Stimulated activated CD8-positive, alpha-beta memory T cell treated with anti-CD3 and anti-CD28 coated beads, Interleukin-12 subunit alpha, Interleukin-12 subunit beta, amount 100 ng/mL, for 24 hours (primary cell): ENCODE measurements around the gene UROS.

Experiments
- DNase-seq: peaks from one replicate; pipeline ENCODE4 v3.0.0-alpha.2; 2020; ENCODE audit errors: extremely low read depth

Gene UROS

DNA sequence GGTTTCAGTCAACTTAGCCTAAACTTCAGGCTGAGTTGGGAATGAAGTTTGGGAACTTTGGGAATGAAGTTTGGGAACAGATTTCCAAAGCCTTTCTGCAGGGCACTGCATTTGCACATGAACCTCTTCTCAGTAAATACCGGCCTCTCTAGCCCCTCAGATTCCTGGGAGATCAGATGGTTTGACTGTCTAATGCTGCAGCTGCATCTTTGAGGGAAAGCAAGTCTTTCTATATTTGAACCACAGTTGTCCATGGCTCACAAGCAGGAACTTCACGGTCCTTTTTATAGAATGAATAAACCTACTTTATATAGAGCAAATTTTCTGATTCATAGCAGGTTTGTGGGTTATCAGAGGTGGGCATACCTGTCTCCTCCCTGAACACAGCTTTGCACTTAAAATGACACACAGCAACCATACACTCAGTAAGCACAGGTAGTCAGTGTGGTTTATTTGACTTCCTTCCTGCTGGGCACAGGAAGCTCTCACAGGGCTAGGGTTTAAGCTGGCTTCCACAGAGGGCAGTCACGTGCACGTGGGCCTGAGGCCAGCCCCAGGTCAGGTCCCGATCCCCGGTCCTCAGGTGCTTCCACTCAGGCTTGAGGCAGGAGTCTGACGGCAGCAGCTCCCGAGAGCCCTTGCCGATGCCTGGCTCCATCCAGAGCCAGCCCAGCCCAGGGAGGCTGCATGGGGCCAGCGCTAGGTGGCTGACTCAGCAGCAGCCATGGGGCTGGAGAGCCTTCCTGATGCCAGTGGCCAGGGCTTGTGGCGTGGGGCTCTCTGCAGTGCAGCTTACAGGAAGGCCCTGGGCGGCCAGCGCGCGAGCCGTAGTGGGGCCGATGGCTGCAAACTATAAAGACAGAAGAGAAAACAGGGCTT lies 34.7 kb downstream of the UROS start:
- DNase-seq = no peak

DNA sequence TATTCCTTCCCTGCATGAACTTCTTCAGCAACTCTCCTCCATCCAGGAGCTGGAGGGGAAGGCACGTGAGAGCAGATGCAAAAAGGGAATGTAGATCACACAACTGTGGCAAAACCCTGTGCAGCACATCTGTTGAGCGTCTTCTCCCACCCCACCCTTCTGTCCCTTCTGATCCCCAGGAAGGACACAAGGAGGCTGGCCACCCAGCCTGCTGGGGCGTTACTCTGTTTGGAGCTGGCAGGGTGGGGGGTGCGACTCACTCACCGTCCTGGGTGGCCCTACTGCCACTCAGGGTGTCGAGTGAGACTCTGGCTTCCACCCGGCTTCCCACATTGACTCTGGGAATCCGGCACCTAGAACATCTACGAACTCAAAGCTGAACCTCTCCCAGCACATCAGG lies 37.3 kb downstream of the UROS start:
- DNase-seq = no peak

DNA sequence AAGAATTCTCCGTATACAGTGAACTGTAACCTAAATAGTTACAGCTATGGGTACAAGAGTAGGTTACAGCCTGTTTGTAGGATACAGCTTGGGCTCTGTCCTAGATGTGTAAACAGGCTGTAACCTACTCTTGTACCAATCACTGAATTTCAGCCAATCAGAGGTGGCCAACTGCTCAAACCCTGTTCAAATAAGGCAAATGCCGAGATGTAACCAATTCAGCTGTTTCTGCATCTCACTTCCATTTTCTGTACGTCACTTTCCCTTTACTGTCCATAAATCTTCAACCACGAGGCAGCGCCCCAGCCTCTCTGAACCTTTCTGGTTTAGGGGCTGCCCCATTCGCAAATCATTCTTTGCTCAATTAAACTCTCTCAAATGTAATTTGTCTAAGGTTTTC lies 39.1 kb downstream of the UROS start:
- DNase-seq = no peak

DNA sequence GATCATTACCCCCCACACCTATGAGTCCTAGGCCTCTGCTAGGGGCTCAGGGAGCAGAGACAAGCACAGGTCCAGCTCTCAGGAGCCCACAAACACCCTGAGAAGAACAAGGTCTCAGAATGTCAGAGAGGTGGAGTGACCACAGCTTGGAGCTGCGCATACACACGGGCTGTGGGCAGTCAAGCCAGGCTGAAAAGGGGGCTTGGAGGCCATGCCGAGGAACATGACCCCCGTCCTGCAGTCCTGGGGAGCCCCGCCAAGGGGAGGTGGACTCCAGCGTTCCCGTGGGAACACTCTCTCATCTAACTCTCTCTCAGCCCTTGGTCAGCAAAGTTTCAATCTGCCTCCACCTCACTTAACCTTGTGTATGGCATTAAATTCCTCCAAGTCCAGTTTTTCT lies 39.6 kb downstream of the UROS start:
- no peak for DNase-seq

DNA sequence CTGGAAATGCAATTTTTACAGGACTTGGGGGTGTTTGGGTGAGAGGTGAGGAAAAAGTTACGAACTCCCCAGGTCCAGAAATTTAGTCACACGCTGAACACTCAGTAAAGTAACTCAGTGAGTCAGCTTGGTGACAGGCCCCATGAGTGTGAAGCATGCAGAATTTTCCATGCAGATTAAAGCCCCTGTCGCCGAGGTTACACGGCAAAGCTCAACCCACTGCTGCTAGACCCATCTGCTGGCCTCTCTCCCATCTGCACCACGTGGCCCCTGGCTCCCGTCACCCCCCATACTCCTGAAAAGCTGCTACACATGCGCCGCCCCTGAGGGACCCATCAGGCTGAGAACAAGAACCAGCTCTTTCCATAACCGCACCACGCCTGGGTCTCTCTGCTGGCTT lies 40.4 kb downstream of the UROS start:
- DNase-seq = no peak

DNA sequence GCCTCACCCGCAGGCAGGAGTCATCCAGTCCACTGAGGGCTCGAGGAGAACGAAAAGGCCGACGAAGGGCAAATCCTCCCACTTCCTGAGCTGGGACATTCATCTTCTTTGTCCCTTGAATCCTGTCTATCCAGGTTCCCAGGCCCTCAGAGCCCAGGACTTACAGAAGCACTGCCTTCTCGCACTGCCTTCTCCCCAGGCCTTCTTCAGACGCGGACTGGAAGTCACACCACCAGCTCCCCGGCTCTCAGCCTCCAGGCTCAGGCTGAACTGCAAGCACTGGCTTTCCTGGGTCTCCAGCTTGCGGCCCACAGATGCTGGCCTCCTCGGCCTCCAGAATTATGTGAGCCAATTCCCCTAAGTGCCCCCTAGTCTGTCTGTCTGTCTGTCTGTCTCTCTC lies 41.0 kb downstream of the UROS start:
- no peak for DNase-seq

DNA sequence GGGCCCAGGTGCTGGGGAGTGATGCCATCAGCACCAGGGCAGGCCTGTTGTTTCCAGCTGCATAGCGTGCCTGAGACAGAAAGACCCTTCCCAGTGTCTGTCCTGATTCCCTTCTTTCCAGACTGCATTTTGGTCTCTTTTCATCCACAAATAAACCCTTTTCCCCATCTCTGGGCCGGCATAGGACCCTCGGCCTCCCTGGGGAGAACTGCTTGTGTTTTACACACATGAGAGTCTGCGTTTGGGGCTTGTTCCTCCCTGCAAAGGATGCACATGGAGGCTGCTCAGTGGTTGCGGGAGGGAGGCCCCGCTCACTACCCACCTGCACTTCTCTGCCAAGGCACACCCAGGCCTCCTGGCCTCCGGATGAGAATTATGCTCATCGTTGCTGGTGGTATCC lies 41.7 kb downstream of the UROS start:
- DNase-seq = no peak

DNA sequence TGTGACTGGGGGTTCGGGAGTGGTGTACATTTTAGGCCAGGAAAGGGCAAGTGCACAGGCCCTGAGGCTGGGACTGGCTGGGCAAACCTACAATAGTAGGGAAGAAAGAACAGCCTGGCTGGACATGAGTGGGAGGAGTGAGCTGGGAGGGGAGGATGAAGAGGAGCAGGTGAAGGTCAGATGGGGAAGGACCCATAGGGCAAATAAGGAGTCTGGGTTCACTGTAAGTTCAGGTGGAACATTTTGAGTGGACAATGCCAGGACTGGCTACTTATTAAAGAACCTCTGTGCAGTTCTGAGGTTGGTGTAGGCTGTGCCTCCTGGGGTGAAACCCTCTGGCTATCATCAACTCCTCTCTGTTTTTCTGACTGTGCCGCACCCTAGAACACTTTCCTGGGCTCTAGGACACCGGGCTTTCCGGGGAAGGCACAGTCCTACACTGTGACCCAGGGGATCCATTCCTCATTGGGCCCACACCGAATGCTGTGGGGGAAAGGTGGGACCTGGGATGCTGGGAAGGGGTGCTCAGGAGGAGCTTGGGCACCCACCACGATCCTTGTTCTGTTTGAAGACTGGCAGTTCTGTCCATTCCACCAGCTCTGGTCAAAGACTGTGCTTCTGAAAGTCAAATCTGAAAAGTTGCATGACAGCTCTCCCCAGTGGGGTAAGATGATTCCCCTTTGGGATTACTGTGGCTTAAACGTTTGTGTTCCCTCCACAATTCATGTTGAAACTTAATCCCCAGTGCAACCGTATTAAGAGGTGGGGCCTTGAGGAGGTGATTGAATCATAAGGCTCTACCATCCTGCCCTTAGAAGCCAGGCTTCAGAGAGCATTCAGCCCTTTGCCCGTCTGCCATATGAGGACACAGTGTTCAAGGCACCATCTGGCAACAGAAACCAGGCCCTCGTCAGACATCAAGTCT lies 43.4 kb downstream of the UROS start:
- no peak for DNase-seq

DNA sequence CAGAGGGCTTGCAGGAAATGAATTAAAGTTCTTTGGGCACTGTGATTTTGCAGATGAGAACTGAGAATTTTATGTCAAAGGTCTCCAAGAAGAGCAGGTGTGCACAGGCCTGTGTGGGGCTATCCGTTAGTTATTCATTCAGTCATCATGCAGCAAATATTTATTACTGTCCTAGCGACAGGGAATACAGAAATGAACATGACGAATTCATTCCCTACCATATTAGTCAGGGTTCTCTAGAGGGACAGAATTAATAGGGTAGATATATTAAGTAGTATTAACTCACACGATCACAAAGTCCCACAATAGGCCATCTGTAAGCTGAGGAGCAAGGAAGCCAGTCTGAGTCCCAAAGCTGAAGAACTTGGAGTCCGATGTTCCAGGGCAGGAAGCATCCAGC lies 44.5 kb downstream of the UROS start:
- no peak for DNase-seq

DNA sequence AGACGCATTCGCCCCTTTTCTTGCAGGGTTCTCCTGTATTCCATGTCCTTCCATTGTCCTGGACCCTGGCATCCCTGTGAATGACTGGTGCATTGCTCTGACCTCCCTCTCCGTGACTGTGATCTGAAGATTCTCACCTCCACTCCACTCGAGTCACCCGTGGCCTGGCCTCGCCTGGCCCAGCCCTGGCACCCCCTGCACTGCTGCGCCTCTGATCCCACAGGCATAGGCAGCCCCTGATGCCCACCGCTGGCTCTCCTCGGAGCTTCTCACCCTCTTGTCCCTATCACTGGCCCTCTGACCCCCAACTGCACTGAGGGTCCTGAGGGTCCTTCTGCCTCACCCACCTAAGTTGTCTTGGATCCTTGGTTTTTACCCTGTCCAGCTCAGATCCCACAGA lies 45.3 kb downstream of the UROS start:
- no peak for DNase-seq

DNA sequence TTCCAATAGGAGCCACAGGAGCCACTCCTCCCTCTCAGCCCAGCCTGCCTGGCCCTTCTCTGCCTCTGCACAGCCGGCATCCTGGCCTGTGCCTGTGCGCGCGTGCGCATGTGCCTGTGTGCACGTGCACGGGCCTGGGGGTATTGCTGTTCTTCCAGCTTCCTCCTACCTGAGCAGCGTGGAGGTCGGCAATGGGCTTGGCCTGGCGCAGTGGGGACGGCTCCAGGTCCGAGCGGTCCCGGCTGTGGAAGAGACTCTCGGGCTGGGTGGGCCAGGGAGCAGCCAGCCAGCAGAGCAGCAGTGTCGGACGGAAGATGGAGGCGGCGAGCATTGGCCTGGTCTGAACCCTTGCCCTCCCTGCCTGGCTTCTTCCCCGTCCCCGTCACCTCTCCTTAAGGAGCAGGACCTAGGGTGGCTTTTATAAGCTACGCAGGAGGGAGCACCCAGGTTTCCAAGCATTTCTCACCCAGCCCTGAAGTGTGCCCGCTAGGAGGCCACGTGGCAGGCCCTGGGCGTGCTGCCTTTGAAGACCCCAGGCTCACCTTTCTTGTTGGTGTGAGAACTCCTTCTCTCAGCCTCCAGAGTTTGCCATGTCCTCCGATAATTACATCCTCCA lies 47.5 kb downstream of the UROS start, which contains the start of gene MMP21:
Gene MMP21, minus strand, starts transcription at position 331 of the 616 bp plus-strand sequence. Its CDS starts 0 bp downstream, at position 331.
- no peak for DNase-seq

DNA sequence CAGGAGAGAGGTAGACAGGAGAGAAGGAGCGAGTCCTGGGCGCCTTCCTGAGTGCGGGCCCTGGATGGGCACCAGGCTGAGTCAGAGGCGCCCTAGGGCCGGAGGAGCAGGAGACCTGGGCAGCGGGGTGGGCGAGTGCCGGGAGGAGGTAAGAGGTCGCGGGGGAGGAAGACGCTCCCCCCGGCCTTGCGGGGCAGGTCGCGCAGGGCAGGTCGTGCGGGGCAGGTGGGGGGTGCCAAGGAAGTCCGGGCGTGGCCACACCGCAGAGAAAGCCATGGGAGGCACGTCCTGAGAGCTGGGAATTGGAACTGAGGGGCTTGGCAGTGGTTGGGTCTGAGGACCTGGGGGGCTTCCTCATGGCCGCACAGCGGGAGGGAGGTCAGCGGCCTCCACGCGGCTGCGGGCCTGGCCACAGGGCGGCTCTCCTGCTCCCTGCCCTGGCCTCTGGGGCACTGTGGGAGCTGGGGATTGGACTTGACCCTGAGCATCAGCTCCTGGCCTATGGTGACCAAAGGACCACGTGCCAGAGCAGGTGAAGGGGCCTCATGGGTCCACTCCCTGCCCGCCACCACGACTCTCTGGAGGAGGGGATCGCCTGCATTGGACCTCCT lies 48.4 kb downstream of the UROS start:
- DNase-seq = no peak

DNA sequence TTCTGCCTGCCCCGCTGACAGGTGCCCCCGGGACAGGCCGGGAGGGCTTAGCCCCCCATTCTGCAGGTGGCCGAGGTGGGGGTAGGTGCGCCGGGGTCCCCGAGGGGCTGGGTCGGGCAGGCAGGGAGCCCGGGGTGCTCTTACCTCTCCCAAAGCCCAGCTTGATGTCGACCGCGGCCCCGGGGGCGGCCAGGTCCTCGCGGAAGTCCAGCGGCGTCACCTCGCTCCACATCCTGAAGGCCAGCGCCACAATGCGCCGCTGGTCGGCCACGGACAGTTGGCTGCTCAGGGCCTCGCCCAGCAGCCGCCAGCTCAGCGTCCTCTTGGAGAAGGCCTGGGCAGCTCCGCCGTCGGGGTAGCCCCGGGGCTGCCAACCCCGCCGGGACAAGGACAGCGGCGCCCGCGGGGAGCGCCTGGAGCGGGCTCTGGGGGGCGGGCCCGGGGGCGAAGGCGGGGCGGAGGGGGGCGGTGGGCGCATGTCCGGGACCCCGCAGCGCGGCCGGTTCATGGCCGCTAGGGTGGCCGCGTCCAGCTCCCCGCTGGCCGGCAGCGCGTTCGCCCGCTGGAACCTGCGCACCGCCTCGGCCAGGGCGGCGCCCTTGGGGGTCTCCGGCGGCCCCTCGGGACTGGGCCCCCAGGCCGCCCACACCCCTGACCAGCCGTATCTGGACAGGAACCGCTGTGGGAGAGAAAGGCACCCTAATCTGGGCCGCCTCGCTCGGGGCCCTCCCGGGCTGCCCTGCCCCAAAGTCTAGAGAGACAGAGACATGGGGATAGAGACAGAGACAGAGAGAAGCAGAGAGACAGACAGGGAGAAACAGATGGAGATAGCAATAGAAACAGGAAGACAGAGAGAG lies 49.1 kb downstream of the UROS start:
- no peak for DNase-seq

DNA sequence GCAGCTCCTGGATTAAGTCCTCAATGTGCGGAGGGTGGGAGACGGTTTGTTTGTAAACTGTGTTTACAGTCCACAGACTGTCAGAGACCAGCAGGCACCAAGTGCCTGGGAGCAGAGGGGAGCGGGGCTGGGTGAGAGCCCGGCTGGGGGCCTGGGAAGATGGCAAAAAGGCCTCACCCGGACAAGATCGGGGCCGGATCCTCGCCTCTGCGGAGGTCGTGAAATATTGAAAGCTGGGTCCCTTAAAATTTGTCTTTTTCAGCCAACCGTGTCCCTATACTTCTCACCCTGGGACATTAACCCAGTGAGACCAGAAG lies 50.2 kb downstream of the UROS start:
- DNase-seq = no peak

DNA sequence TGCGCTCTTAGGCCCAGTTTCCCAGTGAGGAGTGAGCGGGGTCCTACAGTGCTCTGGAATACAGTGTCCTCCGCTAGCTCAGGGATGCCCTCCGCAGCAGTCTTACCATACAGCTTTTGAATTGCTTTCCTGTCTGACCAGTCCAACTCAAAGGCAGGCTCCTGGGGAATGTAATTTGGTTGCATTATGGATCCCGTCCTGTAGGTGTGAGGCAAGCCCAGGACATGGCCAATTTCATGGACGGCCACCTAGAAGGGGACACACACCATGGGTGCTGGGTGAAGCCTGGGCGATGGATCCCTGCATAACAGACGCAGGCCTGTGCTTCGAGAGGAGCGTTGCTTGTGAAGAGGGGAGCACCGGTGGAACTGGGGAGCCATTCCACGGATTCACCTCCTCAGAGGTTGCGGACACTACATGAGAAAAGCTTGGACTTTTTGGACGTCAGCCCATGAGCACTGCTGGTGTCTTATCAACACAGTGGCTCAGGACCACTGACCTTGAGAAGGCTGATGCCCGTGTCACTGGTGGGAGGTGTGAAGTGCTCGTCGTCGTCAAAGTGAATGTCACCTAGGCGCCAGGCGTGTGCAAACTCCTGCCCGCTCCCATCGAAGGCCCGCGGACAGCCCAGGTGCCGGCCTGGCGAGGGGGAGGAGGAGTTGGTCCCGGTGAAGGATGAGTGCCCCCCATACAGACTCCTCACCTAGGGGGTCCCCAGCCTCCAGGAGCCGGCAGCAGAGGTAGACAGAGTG lies 50.8 kb downstream of the UROS start:
- DNase-seq = no peak

DNA sequence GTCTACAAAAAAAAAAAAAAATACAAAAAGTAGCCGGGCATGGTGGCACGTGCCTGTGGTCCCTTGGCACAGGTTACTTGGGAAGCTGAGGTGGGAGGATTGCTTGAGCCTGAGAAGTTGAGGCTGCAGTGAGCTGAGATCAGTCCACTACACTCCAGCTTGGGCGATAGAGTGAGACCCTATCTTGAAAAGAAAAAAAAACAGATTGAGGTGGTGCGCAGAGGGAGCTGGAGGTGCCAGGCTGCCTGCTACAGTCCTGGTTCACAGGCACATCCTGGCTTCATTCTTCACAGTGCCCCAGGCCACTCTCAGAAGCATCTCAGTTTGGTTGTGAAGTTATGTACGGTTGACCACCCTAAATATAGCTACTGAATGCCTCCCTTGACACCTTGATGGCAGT lies 52.2 kb downstream of the UROS start:
- no peak for DNase-seq

DNA sequence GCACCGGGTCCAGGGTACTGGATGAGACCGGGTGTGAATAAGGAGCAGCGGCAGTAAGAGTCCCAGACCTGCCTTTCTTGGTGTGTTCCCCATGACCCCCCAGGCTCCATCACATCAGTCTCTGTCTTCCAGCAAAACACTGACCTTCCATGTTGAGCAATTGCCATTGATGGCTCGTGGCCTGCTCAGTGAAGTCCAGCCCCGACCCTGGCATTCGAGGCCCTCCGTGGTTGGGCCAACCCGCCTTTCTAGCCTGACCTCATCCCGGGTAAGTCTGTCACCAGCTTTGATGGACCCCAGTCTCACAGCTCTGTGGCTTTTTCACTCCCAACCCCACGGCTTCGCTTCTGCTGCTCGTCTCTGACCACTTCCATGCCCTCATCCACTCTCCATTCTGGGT lies 53.9 kb downstream of the UROS start:
- DNase-seq = no peak

DNA sequence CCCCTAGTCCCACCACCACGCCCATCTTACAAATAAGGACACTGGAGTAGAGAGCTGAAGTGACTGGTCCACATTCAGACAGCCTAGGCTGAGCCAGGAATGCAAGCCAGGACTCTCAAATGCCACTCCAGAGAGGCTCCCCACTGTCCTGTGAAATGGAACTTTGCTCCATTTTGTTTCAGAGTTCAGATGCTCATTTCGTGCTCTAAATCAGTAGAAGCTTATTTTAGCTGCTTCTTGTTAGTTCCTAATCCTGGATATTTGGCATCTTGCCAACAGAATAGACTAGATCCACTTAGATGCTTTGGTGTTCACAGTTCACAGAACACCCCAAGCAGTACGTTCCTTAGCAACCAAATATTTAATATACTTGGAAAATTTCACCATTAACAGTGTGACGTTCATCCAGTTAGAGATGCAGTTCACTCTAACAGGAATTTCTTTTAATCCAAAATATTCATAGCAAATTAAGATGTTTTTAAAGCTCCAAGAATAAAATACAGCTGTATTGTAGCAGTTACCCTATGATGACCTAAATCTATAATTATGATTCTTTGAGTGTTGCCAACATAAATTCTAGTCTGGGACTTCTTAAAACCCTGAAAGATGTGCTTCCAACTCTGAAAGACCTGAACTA lies 54.7 kb downstream of the UROS start:
- no peak for DNase-seq

DNA sequence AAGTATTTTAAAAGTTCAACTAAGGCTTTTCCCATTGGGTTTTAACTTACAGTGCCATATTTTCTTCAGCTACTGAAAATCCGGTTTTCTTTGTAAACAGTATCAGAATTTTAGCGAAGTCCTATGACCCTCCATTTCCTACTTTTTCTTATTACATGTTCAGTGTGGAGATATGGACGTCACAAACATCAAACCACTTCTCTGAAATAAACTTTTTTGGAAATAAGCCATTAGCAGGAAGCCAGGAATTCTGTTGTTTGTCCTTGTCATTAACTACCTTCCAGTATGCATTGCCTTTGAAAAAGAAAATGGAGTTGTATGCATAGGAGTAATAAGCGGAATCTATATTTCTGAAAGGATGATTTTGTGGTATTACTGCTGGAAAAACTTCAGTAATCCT lies 56.5 kb downstream of the UROS start:
- DNase-seq = no peak

DNA sequence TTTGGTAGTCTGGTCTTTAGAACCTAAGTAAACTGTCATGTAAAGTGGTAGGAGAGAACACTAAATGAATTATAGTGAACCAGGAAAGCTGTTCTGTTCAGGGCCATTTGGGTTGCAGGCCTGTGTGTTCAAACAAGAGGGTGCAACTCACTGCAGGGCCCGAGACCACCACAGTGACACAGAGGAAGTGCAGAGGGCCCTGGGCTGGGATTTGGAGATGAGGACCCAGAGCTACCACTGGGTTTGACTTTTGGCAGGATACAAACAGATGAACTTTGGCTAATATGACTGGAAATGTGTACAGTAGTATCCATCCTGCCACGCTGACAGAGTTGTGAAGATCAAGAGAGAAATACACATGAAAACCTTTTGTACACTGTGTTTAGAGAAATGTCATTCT lies 57.2 kb downstream of the UROS start:
- no peak for DNase-seq
